T-cell (primary cell): ENCODE data around the gene NOTCH1. TPM values are rescaled to one million over a fixed set of nuclear protein-coding genes. Genes with fewer than 3 reads are reported as not detected.

ENCODE experiments used
- ATAC-seq, 4 experiments: fragments of 200-7000 bp in 3 of 4; fragments of 150-1000 bp in 1 of 4; cut with Tn5 transposase; replicated peaks in 1 of 4; 1 replicate in 3 of 4; 2 replicates in 1 of 4; pipeline ENCODE4 v1.10.0; 2021; ENCODE audit warnings: moderate library complexity in 3 of 4, mild to moderate bottlenecking in 2 of 4, moderate number of reproducible peaks in 1 of 4
- CTCF ChIA-PET, 2 donors: fragments of 300-600 bp; sonication (Branson Sonifier 250); formaldehyde crosslinking; loops; one replicate each; lab custom pipeline; 2022; ENCODE audit warnings: antibody characterized with exemption in 2 of 2; lab: Charles Lee
- POLR2A ChIA-PET, 2 donors: fragments of 300-600 bp; sonication (Branson Sonifier 250); formaldehyde crosslinking; loops; one replicate each; lab custom pipeline; 2022; ENCODE audit warnings: antibody characterized with exemption in 2 of 2; lab: Charles Lee
- DNase-seq, 35 experiments: peaks; one replicate each; pipeline versions ENCODE4 v3.0.0 to v3.0.0-alpha.2; 2013 to 2023
- H3K27ac ChIP-seq: one replicate; pipeline ENCODE4 v1.5.1; 2013; ENCODE audit warnings: low read length
- H3K27me3 ChIP-seq, 2 experiments: replicated peaks in 1 of 2; 1 replicate in 1 of 2; 2 replicates in 1 of 2; pipeline versions ENCODE4 v1.6.1 to v1.7.0; 2013; ENCODE audit warnings: low read length in 1 of 2, mixed read lengths in 1 of 2; ENCODE audit not compliant: control insufficient read depth in 2 of 2, insufficient read depth in 2 of 2; ENCODE audit errors: extremely low read depth in 1 of 2
- H3K36me3 ChIP-seq, 2 donors: 1 replicate in 1 of 2; 2 replicates in 1 of 2; pipeline versions ENCODE4 v1.6.1 to v1.7.0; 2013; ENCODE audit warnings: low read length in 1 of 2; ENCODE audit not compliant: control insufficient read depth in 2 of 2, insufficient read depth in 1 of 2; ENCODE audit errors: extremely low read depth in 1 of 2
- H3K4me1 ChIP-seq, 2 experiments: 1 replicate in 1 of 2; 2 replicates in 1 of 2; pipeline versions ENCODE4 v1.6.1 to v1.7.0; 2013; ENCODE audit warnings: low read length in 2 of 2, mixed read lengths in 1 of 2; ENCODE audit not compliant: insufficient read depth in 2 of 2, control insufficient read depth in 1 of 2; ENCODE audit errors: extremely low read depth in 1 of 2
- H3K4me3 ChIP-seq, 2 donors: 1 replicate in 1 of 2; 2 replicates in 1 of 2; pipeline versions ENCODE4 v1.5.1 to v1.7.0; 2013; ENCODE audit warnings: mild to moderate bottlenecking in 2 of 2, low read length in 1 of 2, moderate library complexity in 1 of 2; ENCODE audit not compliant: control insufficient read depth in 1 of 2; ENCODE audit errors: extremely low read depth in 1 of 2
- H3K9me3 ChIP-seq: 2 replicates; pipeline ENCODE4 v1.7.0; 2013
- H3K27ac Mint-ChIP-seq, 2 donors: one replicate each; pipeline ENCODE4 v1.8.0; 2020 to 2021; ENCODE audit warnings: mild to moderate bottlenecking in 2 of 2, mixed read lengths in 2 of 2
- H3K27me3 Mint-ChIP-seq, 2 donors: one replicate each; pipeline ENCODE4 v1.8.0; 2021 to 2022; ENCODE audit warnings: mixed read lengths in 2 of 2
- H3K36me3 Mint-ChIP-seq: one replicate; pipeline ENCODE4 v1.8.0; 2021; ENCODE audit warnings: mixed read lengths
- H3K4me1 Mint-ChIP-seq, 3 donors: one replicate each; pipeline ENCODE4 v1.8.0; 2020 to 2022; ENCODE audit warnings: mixed read lengths in 3 of 3, mild to moderate bottlenecking in 1 of 3
- H3K4me3 Mint-ChIP-seq, 3 donors: one replicate each; pipeline ENCODE4 v1.8.0; 2020 to 2022; ENCODE audit warnings: mild to moderate bottlenecking in 3 of 3, mixed read lengths in 3 of 3, moderate library complexity in 3 of 3
- H3K9me3 Mint-ChIP-seq, 3 donors: one replicate each; pipeline ENCODE4 v1.8.0; 2020 to 2022; ENCODE audit warnings: mixed read lengths in 3 of 3
- WGBS: methylation state at CpG from one replicate; pipeline ENCODE4 v1.1.5; 2013; ENCODE audit warnings: missing lambda C conversion rate; ENCODE audit not compliant: insufficient coverage; 5-methylcytosine and 5-hydroxymethylcytosine counted together
- total RNA-seq, 35 experiments: library from RNA in 6 of 35; stranded (reverse) in 6 of 35; fragments of 120-200 nt in 1 of 35; gene quantifications; one replicate each; pipeline versions ENCODE4 v1.2.1 to v1.2.4 and lab custom pipeline; 2013 to 2026

The NOTCH1 gene
- total RNA-seq, 5 donors from 2014 or later (not counting 1 experiment from before 2014, with no cell fraction given): 50.1 to 96.1 (median 84.1) TPM

- POLR2A ChIA-PET: no interaction called here
- no peak overlapping the region for H3K4me3 Mint-ChIP-seq
- WGBS: 94% methylated on average over 11 of the region's 14 CpGs
- no peak overlapping the region for H3K27ac Mint-ChIP-seq
- Histone ChIP-seq H3K27ac (no peak overlapping the region), H3K36me3 (peaks cover 30 to 97% of the 10 kb centered on the region in 2 donors), H3K9me3 (no peaks in the 10 kb centered on the region), H3K27me3 (no peaks in the 10 kb centered on the region), H3K4me3 (no peak overlapping the region), H3K4me1 (peaks cover 0 to 15% of the 10 kb centered on the region in 2 experiments)
- no peak for ATAC-seq
- no peaks in the 10 kb centered on the region for H3K9me3 Mint-ChIP-seq
- peaks cover 27% of the 10 kb centered on the region for H3K36me3 Mint-ChIP-seq
- H3K27me3 Mint-ChIP-seq: no peaks in the 10 kb centered on the region
- CTCF ChIA-PET: interaction anchor here (0.6 kb wide), 2 partner anchors 54 to 1198 kb away, joined by 3 read pairs; no protein-coding TSS in a partner anchor
- peaks cover 6 to 18% (median 16%) of the 10 kb centered on the region in 3 donors for H3K4me1 Mint-ChIP-seq
- DNase-seq: no peak
These were observed 72.5 kb downstream of the NOTCH1 start for GRCh38 chr9:136473354-136473721.

DNA sequence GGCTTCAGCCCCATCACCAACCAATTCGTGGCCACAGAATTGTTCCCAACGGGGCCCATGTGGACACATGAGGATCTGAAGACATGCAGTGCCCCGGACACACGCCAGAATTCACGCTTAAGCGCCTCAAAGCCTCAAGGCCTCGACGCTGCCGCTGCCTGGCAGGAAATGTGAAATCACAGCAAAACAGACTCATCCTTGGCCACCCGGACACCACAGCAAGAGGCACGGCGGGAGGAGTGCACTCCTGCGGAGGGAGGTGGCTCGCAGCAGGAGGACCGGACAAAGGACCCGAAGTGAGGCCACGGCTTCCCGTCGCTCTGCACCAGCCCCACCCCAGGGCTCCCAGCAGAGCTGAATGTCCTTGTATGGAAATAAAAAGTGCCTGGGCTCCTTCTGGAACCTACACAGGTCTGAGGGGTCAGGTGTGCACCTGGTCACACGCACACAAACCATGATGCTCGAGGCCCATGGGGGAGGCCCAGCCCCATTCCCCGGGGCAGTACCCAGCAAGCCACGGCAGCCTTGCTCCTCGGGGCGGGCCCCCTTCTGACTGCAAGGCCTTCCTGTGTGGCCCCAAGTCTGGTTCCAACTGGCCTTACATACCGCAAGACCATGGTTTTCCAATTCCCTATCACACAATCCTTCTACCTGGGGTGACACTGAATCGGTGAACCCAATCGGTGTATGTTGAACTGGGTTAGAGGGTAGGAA, 73.1 kb downstream of the NOTCH1 start:
- Mint-ChIP-seq H3K4me1 (peaks cover 4 to 13% (median 13%) of the 10 kb centered on the region in 3 donors), H3K9me3 (no peaks in the 10 kb centered on the region), H3K27ac (no peak overlapping the region), H3K4me3 (no peak overlapping the region), H3K27me3 (no peaks in the 10 kb centered on the region), H3K36me3 (peaks cover 28% of the 10 kb centered on the region)
- Histone ChIP-seq H3K27ac (no peak overlapping the region), H3K4me1 (peaks cover 0 to 12% of the 10 kb centered on the region in 2 experiments), H3K27me3 (no peaks in the 10 kb centered on the region), H3K36me3 (peaks cover 30 to 98% of the 10 kb centered on the region in 2 donors), H3K4me3 (no peak overlapping the region), H3K9me3 (no peaks in the 10 kb centered on the region)
- CTCF ChIA-PET: interaction anchor here in 1 of 2 donors (0.6 kb wide), 1 partner anchor 1199 kb away, joined by 3 read pairs; no protein-coding TSS in a partner anchor
- no peak for DNase-seq
- WGBS: 92% methylated on average over 12 of the region's 28 CpGs
- POLR2A ChIA-PET: no interaction called here
- ATAC-seq: no peak

DNA sequence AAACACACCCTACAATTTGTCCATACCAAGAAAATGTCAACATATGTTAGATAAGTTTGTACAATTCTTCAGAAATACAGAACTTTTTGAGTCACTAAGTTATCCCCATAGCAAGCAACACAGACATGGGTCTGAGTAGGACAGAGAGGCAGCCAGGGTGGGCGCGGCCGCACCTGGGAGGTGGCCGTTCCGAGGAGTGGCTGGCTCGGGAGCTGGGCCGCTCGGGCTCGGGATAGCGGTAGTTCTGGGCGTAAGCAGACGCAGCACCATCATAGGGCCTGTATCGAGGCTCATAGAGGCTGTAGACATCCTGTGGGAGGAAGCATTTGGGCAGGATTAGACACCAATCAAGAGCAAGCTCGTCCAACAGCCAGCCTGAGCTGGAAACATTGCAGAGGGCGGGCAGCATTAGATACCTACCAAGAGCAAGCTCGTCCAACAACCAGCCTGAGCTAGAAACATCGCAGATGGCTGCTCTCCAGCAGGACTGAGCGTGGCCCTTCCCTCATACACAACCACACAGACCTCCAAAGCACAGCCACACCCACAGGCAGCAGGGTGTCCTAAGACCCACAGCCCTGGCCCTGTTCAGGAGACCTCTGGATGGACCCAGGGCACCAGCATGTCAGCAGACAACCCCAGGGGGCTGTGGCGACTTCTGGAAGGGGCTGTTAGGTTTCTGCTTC, 73.9 kb downstream of the NOTCH1 start:
- Mint-ChIP-seq H3K36me3 (peaks cover 27% of the 10 kb centered on the region), H3K4me3 (no peak overlapping the region), H3K27ac (no peak overlapping the region), H3K27me3 (no peaks in the 10 kb centered on the region), H3K4me1 (peaks cover 0 to 9% (median 7%) of the 10 kb centered on the region in 3 donors), H3K9me3 (no peaks in the 10 kb centered on the region)
- ATAC-seq (no peak), DNase-seq (no peak)
- no peak overlapping the region for H3K27ac ChIP-seq
- 95% methylated on average over 18 of the region's 19 CpGs for WGBS
- peaks cover 0 to 12% of the 10 kb centered on the region in 2 experiments for H3K4me1 ChIP-seq
- ChIA-PET CTCF (no interaction called here), POLR2A (interaction anchor here in 1 of 2 donors (0.6 kb wide), 1 partner anchor 29 kb away, joined by 5 read pairs; no protein-coding TSS in a partner anchor)
- no peak overlapping the region for H3K4me3 ChIP-seq
- H3K9me3 ChIP-seq: no peaks in the 10 kb centered on the region
- H3K27me3 ChIP-seq: no peaks in the 10 kb centered on the region
- peaks cover 34 to 98% of the 10 kb centered on the region in 2 donors for H3K36me3 ChIP-seq

DNA sequence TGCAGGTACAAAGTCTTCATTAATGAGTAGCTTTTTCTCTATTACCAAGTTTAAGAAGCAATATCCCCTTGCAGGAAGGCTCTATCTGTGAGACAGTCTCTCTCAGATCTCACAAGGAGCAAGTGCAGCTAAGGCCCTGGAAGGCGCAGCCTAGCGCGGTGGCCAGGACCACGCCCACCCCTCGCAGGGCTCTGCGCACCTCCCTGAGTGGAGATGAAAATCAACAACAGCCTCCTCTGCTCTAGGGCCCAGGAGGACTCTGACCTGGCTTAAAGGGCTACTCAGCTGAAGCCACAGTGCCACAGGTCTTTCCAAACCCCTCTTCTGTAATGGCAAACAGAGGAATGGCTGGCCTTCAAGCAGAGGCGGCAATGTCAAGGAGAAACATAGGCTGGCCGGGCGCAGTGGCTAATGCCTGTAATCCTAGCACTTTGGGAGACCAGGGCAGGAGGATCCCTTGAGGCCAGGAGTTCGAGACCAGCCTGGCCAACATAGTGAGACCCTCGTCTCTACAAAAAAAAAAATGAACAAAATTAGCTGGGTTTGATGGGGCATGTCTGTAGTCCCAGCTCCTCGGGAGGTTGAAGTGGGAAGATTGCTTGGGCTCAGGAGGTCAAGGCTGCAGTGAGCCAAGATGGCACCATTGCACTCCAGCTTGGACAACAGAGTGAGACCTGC, 74.9 kb downstream of the NOTCH1 start:
- DNase-seq (no peak), ATAC-seq (no peak)
- peaks cover 34% of the 10 kb centered on the region for H3K36me3 Mint-ChIP-seq
- peaks cover 0 to 9% (median 7%) of the 10 kb centered on the region in 3 donors for H3K4me1 Mint-ChIP-seq
- Histone ChIP-seq H3K27me3 (no peaks in the 10 kb centered on the region), H3K36me3 (peaks cover 32 to 98% of the 10 kb centered on the region in 2 donors), H3K4me1 (peaks cover 0 to 12% of the 10 kb centered on the region in 2 experiments), H3K4me3 (no peak overlapping the region), H3K27ac (no peak overlapping the region), H3K9me3 (no peaks in the 10 kb centered on the region)
- WGBS: 96% methylated on average over 10 of the region's 12 CpGs
- H3K9me3 Mint-ChIP-seq: no peaks in the 10 kb centered on the region
- H3K4me3 Mint-ChIP-seq: no peak overlapping the region
- no peaks in the 10 kb centered on the region for H3K27me3 Mint-ChIP-seq
- CTCF ChIA-PET: no interaction called here
- POLR2A ChIA-PET: interaction anchor here in 1 of 2 donors (0.6 kb wide), 1 partner anchor 28 kb away, joined by 5 read pairs; no protein-coding TSS in a partner anchor
- no peak overlapping the region for H3K27ac Mint-ChIP-seq

DNA sequence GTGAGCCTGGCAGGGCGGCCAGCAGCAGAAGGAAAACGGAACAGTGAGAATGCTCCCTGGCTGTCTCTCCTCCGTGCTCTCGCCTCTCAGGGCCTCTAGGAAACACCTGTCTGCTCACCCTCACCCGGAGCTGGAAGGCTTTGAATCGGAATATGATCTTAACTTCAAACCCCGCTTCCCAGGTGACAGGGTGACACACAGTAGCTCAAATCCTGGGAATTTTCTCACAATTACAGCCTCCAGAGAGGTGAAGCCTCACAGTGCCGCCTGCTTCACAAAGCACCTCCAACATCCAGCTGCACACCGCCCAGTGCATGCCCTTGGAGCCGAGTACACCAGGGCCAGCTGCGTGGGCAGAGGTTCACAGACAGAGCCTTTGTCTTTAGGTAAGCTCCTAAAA, 75.5 kb downstream of the NOTCH1 start:
- ChIA-PET CTCF (no interaction called here), POLR2A (no interaction called here)
- Histone ChIP-seq H3K9me3 (no peaks in the 10 kb centered on the region), H3K4me1 (peaks cover 0 to 12% of the 10 kb centered on the region in 2 experiments), H3K27ac (no peak overlapping the region), H3K4me3 (no peak overlapping the region), H3K36me3 (peaks cover 34 to 98% of the 10 kb centered on the region in 2 donors), H3K27me3 (no peaks in the 10 kb centered on the region)
- H3K27me3 Mint-ChIP-seq: no peaks in the 10 kb centered on the region
- no peak overlapping the region for H3K27ac Mint-ChIP-seq
- no peaks in the 10 kb centered on the region for H3K9me3 Mint-ChIP-seq
- no peak overlapping the region for H3K4me3 Mint-ChIP-seq
- peaks cover 31% of the 10 kb centered on the region for H3K36me3 Mint-ChIP-seq
- H3K4me1 Mint-ChIP-seq: peaks cover 0 to 9% (median 7%) of the 10 kb centered on the region in 3 donors
- 93% methylated on average over 9 of the region's 11 CpGs for WGBS
- DNase-seq (no peak), ATAC-seq (no peak)

DNA sequence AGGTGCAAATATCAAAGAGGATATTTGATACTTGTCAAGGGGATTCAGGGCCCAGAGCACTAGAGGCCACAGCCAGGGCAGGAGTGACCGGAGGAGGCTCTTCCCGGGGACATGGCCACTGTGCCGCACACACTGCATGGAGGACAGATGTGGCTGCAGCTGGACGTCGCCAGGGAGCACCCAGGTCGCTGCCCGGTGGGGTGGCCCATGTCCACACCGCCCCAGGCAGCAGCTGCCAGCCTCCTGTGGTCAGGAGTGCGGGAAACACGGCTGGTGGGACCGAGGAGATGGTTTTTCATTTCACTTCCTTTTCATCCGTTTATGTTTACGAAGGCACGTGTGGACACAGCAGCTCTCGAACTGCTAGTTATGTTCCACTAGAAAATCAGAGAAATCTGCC, 78.1 kb downstream of the NOTCH1 start:
- no peaks in the 10 kb centered on the region for H3K27me3 Mint-ChIP-seq
- Histone ChIP-seq H3K9me3 (no peaks in the 10 kb centered on the region), H3K36me3 (peaks cover 35 to 98% of the 10 kb centered on the region in 2 donors), H3K27me3 (no peaks in the 10 kb centered on the region), H3K27ac (no peak overlapping the region), H3K4me3 (no peak overlapping the region), H3K4me1 (peaks cover 0 to 8% of the 10 kb centered on the region in 2 experiments)
- no peaks in the 10 kb centered on the region for H3K9me3 Mint-ChIP-seq
- no peak for DNase-seq
- H3K4me1 Mint-ChIP-seq: peaks cover 0 to 6% (median 5%) of the 10 kb centered on the region in 3 donors
- no peak for ATAC-seq
- no peak overlapping the region for H3K4me3 Mint-ChIP-seq
- no peak overlapping the region for H3K27ac Mint-ChIP-seq
- ChIA-PET CTCF (no interaction called here), POLR2A (no interaction called here)
- H3K36me3 Mint-ChIP-seq: peaks cover 30% of the 10 kb centered on the region
- WGBS: 96% methylated on average over 8 of the region's 15 CpGs
